ENCODE data around the gene TMEM167A. TPM values are rescaled to one million over a fixed set of nuclear protein-coding genes. Genes with fewer than 3 reads are reported as not detected.

Gene TMEM167A
- total RNA-seq, 6 experiments from 2014 or later: 22.4 to 48.4 (median 39.0) TPM

GRCh38 chr5:83099445-83099844, 22.3 kb upstream of the TMEM167A start:
- H3K27me3 ChIP-seq: no peaks in the 10 kb centered on the region
- WGBS (ENCODE audit: insufficient coverage, low coverage, low lambda C conversion rate, missing lambda C conversion rate): 80% methylated on average over 1 of the region's 1 CpG
- H3K27ac ChIP-seq: no peak overlapping the region
- TF ChIP-seq, protein P1, sequence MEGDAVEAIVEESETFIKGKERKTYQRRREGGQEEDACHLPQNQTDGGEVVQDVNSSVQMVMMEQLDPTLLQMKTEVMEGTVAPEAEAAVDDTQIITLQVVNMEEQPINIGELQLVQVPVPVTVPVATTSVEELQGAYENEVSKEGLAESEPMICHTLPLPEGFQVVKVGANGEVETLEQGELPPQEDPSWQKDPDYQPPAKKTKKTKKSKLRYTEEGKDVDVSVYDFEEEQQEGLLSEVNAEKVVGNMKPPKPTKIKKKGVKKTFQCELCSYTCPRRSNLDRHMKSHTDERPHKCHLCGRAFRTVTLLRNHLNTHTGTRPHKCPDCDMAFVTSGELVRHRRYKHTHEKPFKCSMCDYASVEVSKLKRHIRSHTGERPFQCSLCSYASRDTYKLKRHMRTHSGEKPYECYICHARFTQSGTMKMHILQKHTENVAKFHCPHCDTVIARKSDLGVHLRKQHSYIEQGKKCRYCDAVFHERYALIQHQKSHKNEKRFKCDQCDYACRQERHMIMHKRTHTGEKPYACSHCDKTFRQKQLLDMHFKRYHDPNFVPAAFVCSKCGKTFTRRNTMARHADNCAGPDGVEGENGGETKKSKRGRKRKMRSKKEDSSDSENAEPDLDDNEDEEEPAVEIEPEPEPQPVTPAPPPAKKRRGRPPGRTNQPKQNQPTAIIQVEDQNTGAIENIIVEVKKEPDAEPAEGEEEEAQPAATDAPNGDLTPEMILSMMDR (IDR thresholded peaks at IDR 0.05): no peak
- TF ChIP-seq POLR2A (IDR thresholded peaks at IDR 0.05): no peak
- ATAC-seq (no peak), DNase-seq (no peak)
- no peaks in the 10 kb centered on the region for H3K4me1 ChIP-seq
- no peaks in the 10 kb centered on the region for H3K36me3 ChIP-seq
- intact Hi-C loops (cut with DNase I): no loop called here
- H3K9me3 ChIP-seq: no peaks in the 10 kb centered on the region
- no peak overlapping the region for H3K4me3 ChIP-seq

DNA sequence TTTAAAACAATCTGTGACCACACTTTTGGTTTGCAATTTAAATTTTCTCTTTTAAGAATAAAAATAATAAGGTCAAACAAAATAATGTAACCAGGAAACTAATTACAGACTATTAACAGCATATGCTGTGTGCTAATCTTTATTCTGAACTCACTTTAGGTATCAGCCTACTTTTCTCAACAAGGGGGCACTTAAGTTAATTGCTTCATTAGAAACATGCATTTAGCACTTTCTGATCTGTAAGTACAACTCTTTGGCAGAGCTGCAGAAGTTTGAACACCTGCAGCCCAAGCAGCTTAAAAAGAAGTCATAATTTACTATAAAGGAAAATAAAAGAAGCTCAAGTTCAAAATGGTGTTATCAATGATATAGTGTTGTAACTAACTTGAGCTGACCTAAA, 21.8 kb upstream of the TMEM167A start:
- H3K4me1 ChIP-seq: no peaks in the 10 kb centered on the region
- H3K36me3 ChIP-seq: no peaks in the 10 kb centered on the region
- H3K27ac ChIP-seq: no peak overlapping the region
- no peak for TF ChIP-seq POLR2A (IDR thresholded peaks at IDR 0.05)
- TF ChIP-seq, protein P1 (IDR thresholded peaks at IDR 0.05): no peak
- no peak for DNase-seq
- intact Hi-C loops (cut with DNase I): no loop called here
- ATAC-seq: no peak
- H3K4me3 ChIP-seq: no peak overlapping the region
- H3K27me3 ChIP-seq: no peaks in the 10 kb centered on the region
- H3K9me3 ChIP-seq: no peaks in the 10 kb centered on the region

DNA sequence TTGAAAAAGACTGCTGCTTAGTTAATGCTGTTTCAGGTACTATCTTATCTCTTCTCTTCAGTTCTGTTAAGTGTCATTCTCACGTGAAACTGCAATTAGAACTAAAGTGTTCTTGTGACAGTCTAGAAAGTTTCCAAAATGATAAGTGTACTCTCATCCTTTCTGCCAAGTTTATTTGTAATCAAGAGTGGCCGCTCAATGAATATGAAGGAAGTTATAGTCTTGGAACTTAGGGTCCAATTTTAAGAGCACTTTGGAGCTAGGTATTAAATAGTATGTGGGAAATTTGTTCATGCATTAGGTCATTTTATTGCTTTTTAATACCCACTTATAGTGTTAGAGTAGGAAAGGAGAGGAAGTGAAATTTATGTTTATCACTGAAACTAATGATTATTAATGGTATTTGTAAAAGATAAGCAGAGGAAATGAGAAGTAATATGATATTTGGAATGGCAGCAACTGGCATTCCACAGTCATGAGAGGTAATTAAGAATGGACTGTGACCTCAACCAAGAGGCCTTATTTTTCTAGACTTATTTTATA, 20.6 kb upstream of the TMEM167A start:
- H3K36me3 ChIP-seq: no peaks in the 10 kb centered on the region
- intact Hi-C loops (cut with DNase I): no loop called here
- no peak for TF ChIP-seq POLR2A (IDR thresholded peaks at IDR 0.05)
- TF ChIP-seq, protein P1 (IDR thresholded peaks at IDR 0.05): no peak
- no peak overlapping the region for H3K4me3 ChIP-seq
- H3K27ac ChIP-seq: no peak overlapping the region
- DNase-seq (no peak), ATAC-seq (no peak)
- no peaks in the 10 kb centered on the region for H3K27me3 ChIP-seq
- H3K9me3 ChIP-seq: peaks cover 0 to 4% (median 0%) of the 10 kb centered on the region in 4 donors
- no peaks in the 10 kb centered on the region for H3K4me1 ChIP-seq
- WGBS (ENCODE audit: insufficient coverage, low coverage, low lambda C conversion rate, missing lambda C conversion rate): 54% methylated on average over 2 of the region's 2 CpGs

- no peaks in the 10 kb centered on the region for H3K27me3 ChIP-seq
- TF ChIP-seq POLR2A (IDR thresholded peaks at IDR 0.05): no peak
- TF ChIP-seq, protein P1 (IDR thresholded peaks at IDR 0.05): no peak
- peaks cover 0 to 4% (median 0%) of the 10 kb centered on the region in 4 donors for H3K9me3 ChIP-seq
- DNase-seq: no peak
- no peak overlapping the region for H3K27ac ChIP-seq
- ATAC-seq: no peak
- no peak overlapping the region for H3K4me3 ChIP-seq
- H3K4me1 ChIP-seq: no peaks in the 10 kb centered on the region
- H3K36me3 ChIP-seq: no peaks in the 10 kb centered on the region
- intact Hi-C loops (cut with DNase I): no loop called here
- WGBS (ENCODE audit: insufficient coverage, low coverage, low lambda C conversion rate, missing lambda C conversion rate): 88% methylated on average over 2 of the region's 2 CpGs
These were observed 19.6 kb upstream of the TMEM167A start for GRCh38 chr5:83096660-83097339.

All from right lobe of liver (tissue), 6 donors.